Heart left ventricle (tissue), 16 donors: Measurements from ENCODE around the gene TINAGL1. TPM values are rescaled to one million over a fixed set of nuclear protein-coding genes. Genes with fewer than 3 reads are reported as not detected.
A peak's percentile ranks its signal among the peaks of the same experiment; 100 is the strongest.

Experiments used
- ATAC-seq, 4 donors: fragments of 200-7000 bp; cut with Tn5 transposase; one replicate each; pipeline ENCODE4 v1.9.1; 2020 to 2022; ENCODE audit warnings: moderate library complexity in 4 of 4, mild to moderate bottlenecking in 3 of 4, moderate number of reproducible peaks in 1 of 4
- DNase-seq, 5 donors: peaks; one replicate each; pipeline ENCODE4 v3.0.0-alpha.2; 2020
- H3K27ac ChIP-seq, 12 donors: fragments of 200-600 bp; sonication (generic) in 4 of 12; one replicate each; pipeline versions ENCODE4 v1.5.0 to v1.8.0; 2016 to 2022; ENCODE audit warnings: mild to moderate bottlenecking in 2 of 12
- H3K27me3 ChIP-seq, 9 donors: fragments of 200-600 bp; sonication (generic) in 2 of 9; one replicate each; pipeline versions ENCODE4 v1.5.1 to v1.8.0; 2016 to 2022; ENCODE audit warnings: mild to moderate bottlenecking in 3 of 9
- H3K36me3 ChIP-seq, 9 donors: fragments of 200-600 bp; sonication (generic) in 2 of 9; one replicate each; pipeline versions ENCODE4 v1.5.0 to v1.8.0; 2018 to 2022; ENCODE audit warnings: mild to moderate bottlenecking in 2 of 9
- H3K4me1 ChIP-seq, 12 donors: fragments of 200-600 bp; sonication (generic) in 4 of 12; one replicate each; pipeline versions ENCODE4 v1.5.0 to v1.8.0; 2016 to 2022; ENCODE audit warnings: mild to moderate bottlenecking in 3 of 12
- H3K4me3 ChIP-seq, 12 donors: fragments of 200-600 bp; sonication (generic) in 4 of 12; one replicate each; pipeline versions ENCODE4 v1.5.0 to v1.8.0; 2017 to 2022; ENCODE audit warnings: mild to moderate bottlenecking in 9 of 12, moderate library complexity in 4 of 12
- H3K9me3 ChIP-seq, 12 donors: fragments of 200-600 bp; sonication (generic) in 4 of 12; one replicate each; pipeline versions ENCODE4 v1.5.0 to v1.8.0; 2016 to 2022; ENCODE audit warnings: mild to moderate bottlenecking in 1 of 12
- POLR2A ChIP-seq, 2 donors: fragments of 450-650 bp; IDR thresholded peaks; one replicate each; pipeline ENCODE4 v1.6.1; 2017; ENCODE audit warnings: antibody characterized with exemption in 2 of 2, mild to moderate bottlenecking in 2 of 2, moderate library complexity in 2 of 2
- WGBS, 4 donors: extraction: QIAGEN DNeasy Blood & Tissue Kit in 2 of 4; methylation state at CpG; one replicate each; pipeline versions ENCODE4 v1.1.5 to v1.1.7; 2013 to 2018; 5-methylcytosine and 5-hydroxymethylcytosine counted together
- intact Hi-C, 10 donors: fragments of 100-400 bp; cut with DNase I; formaldehyde crosslinking; loops; one replicate each; pipeline versions ENCODE4 v1.11.1 to v1.14.2; 2022
- polyA plus RNA-seq, 2 donors: library from polyadenylated mRNA; stranded (reverse); fragments of 200-250 nt; gene quantifications; one replicate each; pipeline ENCODE4 v1.2.3, GENCODE V29; 2013
- total RNA-seq, 9 donors: library from RNA; depleted of rRNA in 2 of 9; stranded (reverse); fragments of >200 nt in 2 of 9; fragmentation: NEBNext Ultra II Directional in 3 of 9; extraction: Animal tissue kit (Norgen Biotek cat#: 25700) in 3 of 9; gene quantifications; one replicate each; pipeline versions ENCODE4 v1.1.0 to v1.2.4, GENCODE V29; 2016 to 2023
- TF ChIP-seq, protein P1 (sequence below), 12 donors: fragments of 200-600 bp; sonication (generic) in 4 of 12; IDR thresholded peaks; one replicate each; pipeline versions ENCODE4 v1.5.0 to v1.8.0; 2018 to 2022; ENCODE audit warnings: antibody characterized with exemption in 12 of 12, mild to moderate bottlenecking in 5 of 12
- donor health status: ischemic (EF 13 %, LVEDD 7.1; RV severe dilation, severe dysfunction).
- donor health status: healthy with polysubstance abuse.
- donor health status: DM: no; HTN: yes; CAD: no.
- donor health status: DM: no; HTN: no; CAD: no.
- donor health status: ischemic (EF 25% LVEDD 6.9; RV normal size, moderate dysfunction).
- donor health status: ischemic (EF 25% LVEDD 5.7; RV mildly dilated, moderate dysfunction).
- donor health status: healthy.
- donor health status: DM: yes; HTN: yes; CAD: no.
- donor health status: ischemic (EF 35%, LVEDD 5.7; RV mildly dilated, moderate dysfunction).
- donor health status: nonischemic (EF 11% LVEDD 7.7; RV severe dilation, severe dysfunction).
- donor health status: DM: yes; HTN: yes; CAD: no.
- donor health status: PGD.
- donor health status: ischemic (EF 29% LVEDD 5.4; RV normal size, mild dysfunction).
- donor health status: nonischemic (EF 23%, LVEDD 6.1; RV moderate dilation, normal function).

Gene TINAGL1
- total and polyA plus RNA-seq, 11 donors: 136 to 697 (median 204) TPM

DNA sequence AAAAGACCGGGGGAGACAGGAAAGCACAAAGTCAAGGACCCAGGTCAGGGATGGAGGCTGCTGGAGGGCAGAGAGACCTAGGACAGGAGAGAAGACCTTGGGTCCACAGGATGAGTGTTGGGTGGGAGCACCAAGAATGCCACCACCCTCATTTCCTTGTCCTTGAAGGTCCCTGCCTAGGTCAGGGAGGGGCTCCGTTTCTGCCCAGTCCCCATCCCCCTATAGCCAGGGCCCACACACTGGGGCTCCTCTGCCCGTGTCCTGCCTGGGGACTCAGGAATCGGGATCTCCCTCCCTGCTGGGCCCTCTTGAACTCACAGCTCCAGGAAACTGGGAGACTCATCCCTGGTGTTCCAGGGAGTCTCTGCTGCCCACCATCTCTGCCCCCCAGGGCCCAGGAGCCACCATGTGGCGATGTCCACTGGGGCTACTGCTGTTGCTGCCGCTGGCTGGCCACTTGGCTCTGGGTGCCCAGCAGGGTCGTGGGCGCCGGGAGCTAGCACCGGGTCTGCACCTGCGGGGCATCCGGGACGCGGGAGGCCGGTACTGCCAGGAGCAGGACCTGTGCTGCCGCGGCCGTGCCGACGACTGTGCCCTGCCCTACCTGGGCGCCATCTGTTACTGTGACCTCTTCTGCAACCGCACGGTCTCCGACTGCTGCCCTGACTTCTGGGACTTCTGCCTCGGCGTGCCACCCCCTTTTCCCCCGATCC lies 584 bp downstream of the TINAGL1 start:
- H3K36me3 ChIP-seq: peaks cover 0 to 16% (median 0%) of the 10 kb centered on the region in 9 donors
- no peak for TF ChIP-seq POLR2A (IDR thresholded peaks at IDR 0.05)
- TF ChIP-seq, protein P1, sequence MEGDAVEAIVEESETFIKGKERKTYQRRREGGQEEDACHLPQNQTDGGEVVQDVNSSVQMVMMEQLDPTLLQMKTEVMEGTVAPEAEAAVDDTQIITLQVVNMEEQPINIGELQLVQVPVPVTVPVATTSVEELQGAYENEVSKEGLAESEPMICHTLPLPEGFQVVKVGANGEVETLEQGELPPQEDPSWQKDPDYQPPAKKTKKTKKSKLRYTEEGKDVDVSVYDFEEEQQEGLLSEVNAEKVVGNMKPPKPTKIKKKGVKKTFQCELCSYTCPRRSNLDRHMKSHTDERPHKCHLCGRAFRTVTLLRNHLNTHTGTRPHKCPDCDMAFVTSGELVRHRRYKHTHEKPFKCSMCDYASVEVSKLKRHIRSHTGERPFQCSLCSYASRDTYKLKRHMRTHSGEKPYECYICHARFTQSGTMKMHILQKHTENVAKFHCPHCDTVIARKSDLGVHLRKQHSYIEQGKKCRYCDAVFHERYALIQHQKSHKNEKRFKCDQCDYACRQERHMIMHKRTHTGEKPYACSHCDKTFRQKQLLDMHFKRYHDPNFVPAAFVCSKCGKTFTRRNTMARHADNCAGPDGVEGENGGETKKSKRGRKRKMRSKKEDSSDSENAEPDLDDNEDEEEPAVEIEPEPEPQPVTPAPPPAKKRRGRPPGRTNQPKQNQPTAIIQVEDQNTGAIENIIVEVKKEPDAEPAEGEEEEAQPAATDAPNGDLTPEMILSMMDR (IDR thresholded peaks at IDR 0.05): no peak
- intact Hi-C loops: no loop called here
- WGBS, 4 donors: 18 to 30% (median 24%) methylated on average over 6 to 27 of the region's 27 CpGs
- H3K27me3 ChIP-seq: no peaks in the 10 kb centered on the region
- peak overlapping the region; percentile 64 to 95 (median 84) for H3K4me3 ChIP-seq
- ATAC-seq (peak in 2 of 4 donors; percentile 1 to 8), DNase-seq (peak in 1 of 5 donors; percentile 30)
- H3K9me3 ChIP-seq: no peaks in the 10 kb centered on the region
- peak overlapping the region; percentile 82 to 99 (median 94) for H3K27ac ChIP-seq
- H3K4me1 ChIP-seq: peaks cover 18 to 76% (median 60%) of the 10 kb centered on the region in 12 donors

DNA sequence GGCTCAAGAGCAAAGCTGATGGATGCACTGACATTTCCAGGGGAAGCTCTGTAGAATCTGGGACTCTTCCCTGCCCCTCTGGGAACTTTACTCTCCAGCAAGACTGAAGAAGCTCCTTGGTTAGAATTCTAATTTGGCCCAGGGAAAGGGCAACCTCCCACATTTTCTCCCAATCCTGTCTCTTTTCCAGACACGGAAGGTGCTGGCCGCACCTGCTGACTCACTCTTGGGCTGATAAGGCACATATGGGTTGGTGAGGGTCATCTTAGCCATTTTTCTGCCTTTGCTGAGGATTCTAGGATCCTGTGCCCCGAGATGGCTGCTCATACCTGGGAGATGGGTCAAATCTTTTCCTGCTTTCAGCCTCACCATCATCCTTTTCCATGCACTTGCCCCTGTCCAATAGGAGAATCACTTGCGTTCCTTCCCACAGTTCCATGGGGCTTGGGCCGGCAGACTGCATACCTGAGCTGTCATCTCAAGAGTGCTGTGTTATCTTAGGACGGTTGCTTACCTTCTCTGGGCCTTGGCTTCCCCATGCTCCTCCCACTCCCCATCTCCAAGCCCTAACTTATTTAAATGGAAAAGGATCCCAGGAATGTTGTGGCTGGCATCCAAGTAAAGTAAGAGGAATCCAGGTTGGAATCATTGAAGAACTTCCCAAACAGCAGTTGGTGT lies 1.3 kb downstream of the TINAGL1 start:
- peak in 2 of 5 donors; percentile 44 to 57 for DNase-seq
- H3K9me3 ChIP-seq: no peaks in the 10 kb centered on the region
- no peaks in the 10 kb centered on the region for H3K27me3 ChIP-seq
- H3K4me3 ChIP-seq: peak overlapping the region; percentile 64 to 95 (median 84)
- intact Hi-C loops: no loop called here
- peaks cover 0 to 16% (median 0%) of the 10 kb centered on the region in 9 donors for H3K36me3 ChIP-seq
- peak overlapping the region; percentile 82 to 99 (median 94) for H3K27ac ChIP-seq
- 20 to 32% (median 24%) methylated on average over 6 of the region's 6 CpGs for whole genome bisulfite sequencing, 4 donors
- TF ChIP-seq, protein P1 (IDR thresholded peaks at IDR 0.05): no peak
- no peak for TF ChIP-seq POLR2A (IDR thresholded peaks at IDR 0.05)
- peaks cover 18 to 78% (median 64%) of the 10 kb centered on the region in 12 donors for H3K4me1 ChIP-seq
- peak in 1 of 4 donors; percentile 15 for ATAC-seq

GRCh38 chr1:31579374-31579773 lies 3.1 kb downstream of the TINAGL1 start:
- peaks cover 0 to 27% (median 10%) of the 10 kb centered on the region in 9 donors for H3K36me3 ChIP-seq
- intact Hi-C loops: no loop called here

More at GRCh38 chr1:31579374-31579773, 3.1 kb downstream of the TINAGL1 start:
- DNase-seq: peak; percentile 56 to 74 (median 65)
- Histone ChIP-seq H3K27ac (peak overlapping the region; percentile 52 to 98 (median 90)), H3K27me3 (no peaks in the 10 kb centered on the region), H3K9me3 (no peaks in the 10 kb centered on the region), H3K4me3 (peak overlapping the region; percentile 28 to 89 (median 49)), H3K4me1 (peaks cover 15 to 78% (median 64%) of the 10 kb centered on the region in 12 donors)
- WGBS, 4 donors: 30 to 38% (median 35%) methylated on average over 5 of the region's 5 CpGs
- peak in 1 of 4 donors; percentile 29 for ATAC-seq
- TF ChIP-seq POLR2A (IDR thresholded peaks at IDR 0.05): no peak
- TF ChIP-seq, protein P1 (IDR thresholded peaks at IDR 0.05): no peak
